ENCODE measurements around the gene SERPINA4. TPM values are rescaled to one million over a fixed set of nuclear protein-coding genes. Genes with fewer than 3 reads are reported as not detected.

The SERPINA4 gene
- polyA plus RNA-seq, 1 donor from 2014 or later = not detected

DNA sequence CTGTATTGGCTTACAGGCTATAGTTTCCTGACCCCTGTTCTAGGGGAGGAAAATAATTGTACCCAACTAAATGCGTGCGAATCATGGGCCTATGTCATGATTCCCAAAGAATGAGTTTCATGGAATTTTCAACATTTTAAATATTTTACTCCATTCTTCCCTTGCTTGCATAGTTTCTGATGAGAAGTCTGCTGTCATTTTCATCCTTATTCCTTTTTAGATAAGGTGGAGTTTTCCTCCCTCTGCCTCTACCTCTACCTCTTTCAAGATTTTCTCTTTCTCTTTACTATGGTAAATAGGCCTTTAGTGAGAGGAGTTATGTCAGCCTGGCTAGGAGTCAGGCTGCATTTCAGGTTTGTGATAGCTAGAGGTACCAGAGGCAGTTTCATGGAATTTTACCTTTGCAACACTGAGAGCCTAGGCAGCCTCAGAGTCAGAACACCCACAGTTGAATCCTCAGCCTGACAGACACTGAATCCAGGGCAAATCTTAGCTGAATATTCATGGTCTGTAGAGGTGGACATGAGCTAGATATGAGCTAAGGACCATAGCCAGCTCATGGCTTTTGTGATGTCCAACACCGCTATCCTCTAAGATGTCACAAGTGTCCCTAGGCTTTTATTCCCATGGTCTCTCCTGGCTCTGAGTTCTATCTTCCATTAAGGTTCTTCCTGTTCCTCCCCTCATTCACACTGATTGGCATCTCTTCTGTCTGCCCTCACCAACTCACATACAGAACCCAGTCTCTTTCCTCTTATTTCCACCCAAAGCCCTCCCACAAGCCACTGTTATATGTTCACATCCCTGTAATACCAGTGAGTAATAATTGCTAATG, 57.0 kb downstream of the SERPINA4 start:
- Histone ChIP-seq H3K4me3 (ENCODE audit: low read length) (no peak overlapping the region), H3K27me3 (ENCODE audit: insufficient read depth, low read depth, low read length) (no peaks in the 10 kb centered on the region), H3F3A (ENCODE audit: insufficient read depth, low read length, poor library complexity, severe bottlenecking) (no peaks in the 10 kb centered on the region)

DNA sequence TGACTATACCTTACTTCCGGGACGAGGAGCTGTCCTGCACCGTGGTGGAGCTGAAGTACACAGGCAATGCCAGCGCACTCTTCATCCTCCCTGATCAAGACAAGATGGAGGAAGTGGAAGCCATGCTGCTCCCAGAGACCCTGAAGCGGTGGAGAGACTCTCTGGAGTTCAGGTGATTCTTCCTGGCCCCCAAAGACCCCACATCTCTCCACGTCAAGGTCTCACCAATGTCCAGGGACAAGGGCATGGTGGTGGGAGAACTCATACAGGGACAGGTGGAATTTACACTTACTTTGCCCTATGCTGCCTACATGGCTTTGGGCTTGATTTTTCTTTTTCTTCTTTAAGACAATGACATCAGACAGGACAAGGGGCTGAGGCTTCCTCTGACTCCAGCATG, 58.1 kb downstream of the SERPINA4 start:
- Histone ChIP-seq H3K9me3 (ENCODE audit: low read length) (peaks cover 10% of the 10 kb centered on the region), H3K4me2 (ENCODE audit: low read length) (no peak overlapping the region), H3F3A (ENCODE audit: insufficient read depth, low read length, poor library complexity, severe bottlenecking) (no peaks in the 10 kb centered on the region), H3K4me3 (ENCODE audit: low read length) (no peak overlapping the region), H3K9me2 (ENCODE audit: insufficient read depth, low read length) (no peaks in the 10 kb centered on the region), H4K20me1 (ENCODE audit: insufficient read depth) (no peaks in the 10 kb centered on the region), H3K27ac (ENCODE audit: low read length) (no peak overlapping the region), H2AFZ (ENCODE audit: low read depth, low read length) (no peak overlapping the region), H3K27me3 (ENCODE audit: insufficient read depth, low read depth, low read length) (no peaks in the 10 kb centered on the region), H3K79me2 (replicated peaks; ENCODE audit: insufficient read depth, low read length) (no peaks in the 10 kb centered on the region), H3K36me3 (ENCODE audit: insufficient read depth, low read length) (no peaks in the 10 kb centered on the region), H3K9ac (ENCODE audit: low read length) (no peak overlapping the region)
- no peak for TF ChIP-seq TAF1 (IDR thresholded peaks at IDR 0.05; ENCODE audit: low read depth)
- TF ChIP-seq, protein P1, sequence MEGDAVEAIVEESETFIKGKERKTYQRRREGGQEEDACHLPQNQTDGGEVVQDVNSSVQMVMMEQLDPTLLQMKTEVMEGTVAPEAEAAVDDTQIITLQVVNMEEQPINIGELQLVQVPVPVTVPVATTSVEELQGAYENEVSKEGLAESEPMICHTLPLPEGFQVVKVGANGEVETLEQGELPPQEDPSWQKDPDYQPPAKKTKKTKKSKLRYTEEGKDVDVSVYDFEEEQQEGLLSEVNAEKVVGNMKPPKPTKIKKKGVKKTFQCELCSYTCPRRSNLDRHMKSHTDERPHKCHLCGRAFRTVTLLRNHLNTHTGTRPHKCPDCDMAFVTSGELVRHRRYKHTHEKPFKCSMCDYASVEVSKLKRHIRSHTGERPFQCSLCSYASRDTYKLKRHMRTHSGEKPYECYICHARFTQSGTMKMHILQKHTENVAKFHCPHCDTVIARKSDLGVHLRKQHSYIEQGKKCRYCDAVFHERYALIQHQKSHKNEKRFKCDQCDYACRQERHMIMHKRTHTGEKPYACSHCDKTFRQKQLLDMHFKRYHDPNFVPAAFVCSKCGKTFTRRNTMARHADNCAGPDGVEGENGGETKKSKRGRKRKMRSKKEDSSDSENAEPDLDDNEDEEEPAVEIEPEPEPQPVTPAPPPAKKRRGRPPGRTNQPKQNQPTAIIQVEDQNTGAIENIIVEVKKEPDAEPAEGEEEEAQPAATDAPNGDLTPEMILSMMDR (IDR thresholded peaks at IDR 0.05; ENCODE audit: poor library complexity, severe bottlenecking) = no peak
- TF ChIP-seq, protein P2, sequence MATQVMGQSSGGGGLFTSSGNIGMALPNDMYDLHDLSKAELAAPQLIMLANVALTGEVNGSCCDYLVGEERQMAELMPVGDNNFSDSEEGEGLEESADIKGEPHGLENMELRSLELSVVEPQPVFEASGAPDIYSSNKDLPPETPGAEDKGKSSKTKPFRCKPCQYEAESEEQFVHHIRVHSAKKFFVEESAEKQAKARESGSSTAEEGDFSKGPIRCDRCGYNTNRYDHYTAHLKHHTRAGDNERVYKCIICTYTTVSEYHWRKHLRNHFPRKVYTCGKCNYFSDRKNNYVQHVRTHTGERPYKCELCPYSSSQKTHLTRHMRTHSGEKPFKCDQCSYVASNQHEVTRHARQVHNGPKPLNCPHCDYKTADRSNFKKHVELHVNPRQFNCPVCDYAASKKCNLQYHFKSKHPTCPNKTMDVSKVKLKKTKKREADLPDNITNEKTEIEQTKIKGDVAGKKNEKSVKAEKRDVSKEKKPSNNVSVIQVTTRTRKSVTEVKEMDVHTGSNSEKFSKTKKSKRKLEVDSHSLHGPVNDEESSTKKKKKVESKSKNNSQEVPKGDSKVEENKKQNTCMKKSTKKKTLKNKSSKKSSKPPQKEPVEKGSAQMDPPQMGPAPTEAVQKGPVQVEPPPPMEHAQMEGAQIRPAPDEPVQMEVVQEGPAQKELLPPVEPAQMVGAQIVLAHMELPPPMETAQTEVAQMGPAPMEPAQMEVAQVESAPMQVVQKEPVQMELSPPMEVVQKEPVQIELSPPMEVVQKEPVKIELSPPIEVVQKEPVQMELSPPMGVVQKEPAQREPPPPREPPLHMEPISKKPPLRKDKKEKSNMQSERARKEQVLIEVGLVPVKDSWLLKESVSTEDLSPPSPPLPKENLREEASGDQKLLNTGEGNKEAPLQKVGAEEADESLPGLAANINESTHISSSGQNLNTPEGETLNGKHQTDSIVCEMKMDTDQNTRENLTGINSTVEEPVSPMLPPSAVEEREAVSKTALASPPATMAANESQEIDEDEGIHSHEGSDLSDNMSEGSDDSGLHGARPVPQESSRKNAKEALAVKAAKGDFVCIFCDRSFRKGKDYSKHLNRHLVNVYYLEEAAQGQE (IDR thresholded peaks at IDR 0.05; ENCODE audit: borderline replicate concordance) = no peak

More for the DNA sequence above, 57.0 kb downstream of the SERPINA4 start:
- no peak for TF ChIP-seq MXI1 (conservative IDR thresholded peaks at IDR 0.05; ENCODE audit: poor library complexity, severe bottlenecking)
- H3K4me2 ChIP-seq (ENCODE audit: low read length) = no peak overlapping the region
- H3K27ac ChIP-seq (ENCODE audit: low read length) = no peak overlapping the region
- no peaks in the 10 kb centered on the region for H3K9me2 ChIP-seq (ENCODE audit: insufficient read depth, low read length)
- H3K36me3 ChIP-seq (ENCODE audit: insufficient read depth, low read length) = no peaks in the 10 kb centered on the region
- H4K20me1 ChIP-seq (ENCODE audit: insufficient read depth) = no peaks in the 10 kb centered on the region
- H3K9me3 ChIP-seq (ENCODE audit: low read length) = peaks cover 10% of the 10 kb centered on the region
- no peak overlapping the region for H3K9ac ChIP-seq (ENCODE audit: low read length)
- no peaks in the 10 kb centered on the region for H3K79me2 ChIP-seq (replicated peaks; ENCODE audit: insufficient read depth, low read length)
- no peak overlapping the region for H2AFZ ChIP-seq (ENCODE audit: low read depth, low read length)

Other genes with a start within 250 kb of the SERPINA4 start
- gene SERPINA6, start 238.1 kb upstream of the SERPINA4 start, polyA plus RNA-seq = not detected in 2 replicates
- gene SERPINA2, start 194.7 kb upstream of the SERPINA4 start, polyA plus RNA-seq = not detected in 2 replicates
- not detected in 2 replicates for gene SERPINA1, start 172.8 kb upstream of the SERPINA4 start, polyA plus RNA-seq
- not detected in 2 replicates for gene SERPINA11, start 108.6 kb upstream of the SERPINA4 start, polyA plus RNA-seq
- gene SERPINA9, start 85.2 kb upstream of the SERPINA4 start, polyA plus RNA-seq = not detected in 2 replicates
- gene SERPINA12, start 52.0 kb upstream of the SERPINA4 start, polyA plus RNA-seq = not detected in 2 replicates
- 4.7 TPM in 1 of 2 replicates, not detected in the other for gene SERPINA5, start 20.0 kb downstream of the SERPINA4 start, polyA plus RNA-seq
- gene SERPINA3, start 50.9 kb downstream of the SERPINA4 start, polyA plus RNA-seq = not detected in 2 replicates
- 0.45 TPM in 1 of 2 replicates, not detected in the other for gene GSC, start 208.7 kb downstream of the SERPINA4 start, polyA plus RNA-seq